Vagina (tissue), 2 donors: ENCODE data around the gene ITGB3BP. TPM values are rescaled to one million over a fixed set of nuclear protein-coding genes. Genes with fewer than 3 reads are reported as not detected.

Experiments
- DNase-seq, 2 donors: peaks; one replicate each; pipeline ENCODE4 v3.0.0-alpha.2; 2017; ENCODE audit errors: extremely low spot score in 2 of 2
- H3K27ac ChIP-seq: fragments of 200-600 bp; sonication (generic); one replicate; pipeline ENCODE4 v1.5.1; 2019
- H3K27me3 ChIP-seq: fragments of 200-600 bp; sonication (generic); one replicate; pipeline ENCODE4 v1.5.1; 2019
- H3K36me3 ChIP-seq, 2 donors: fragments of 200-600 bp; sonication (generic); one replicate each; pipeline ENCODE4 v1.5.1; 2017 to 2019
- H3K4me1 ChIP-seq: fragments of 200-600 bp; sonication (generic); one replicate; pipeline ENCODE4 v1.5.1; 2019
- H3K4me3 ChIP-seq, 2 donors: fragments of 200-600 bp; sonication (generic); 1 replicate in 1 of 2; 2 replicates in 1 of 2; pipeline ENCODE4 v1.5.1; 2016 to 2019
- H3K9me3 ChIP-seq: fragments of 200-600 bp; sonication (generic); one replicate; pipeline ENCODE4 v1.5.1; 2019
- CTCF ChIP-seq, 3 experiments: fragments of 450-650 bp in 2 of 3; fragments of 200-600 bp in 1 of 3; sonication (generic) in 1 of 3; IDR thresholded peaks; one replicate each; pipeline ENCODE4 v1.5.1; 2017 to 2019; ENCODE audit warnings: antibody characterized with exemption in 3 of 3, mild to moderate bottlenecking in 2 of 3, moderate library complexity in 2 of 3
- POLR2A ChIP-seq, 2 donors: fragments of 450-650 bp; IDR thresholded peaks; one replicate each; pipeline ENCODE4 v1.6.1; 2017; ENCODE audit warnings: antibody characterized with exemption in 2 of 2, mild to moderate bottlenecking in 2 of 2, moderate library complexity in 2 of 2
- POLR2AphosphoS5 ChIP-seq, 2 donors: sonication (generic); formaldehyde crosslinking; IDR thresholded peaks; one replicate each; pipeline ENCODE4 v1.9.0; 2017; ENCODE audit warnings: antibody characterized with exemption in 2 of 2, mild to moderate bottlenecking in 2 of 2, low read depth in 1 of 2; ENCODE audit not compliant: insufficient read depth in 1 of 2
- intact Hi-C: fragments of 100-400 bp; cut with DNase I; formaldehyde crosslinking; loops from one replicate; pipeline ENCODE4 v1.15.1; 2023
- total RNA-seq: library from RNA; depleted of rRNA; stranded (reverse); fragments of >200 nt; gene quantifications from one replicate; pipeline ENCODE4 v1.2.3, GENCODE V29; 2016

ITGB3BP gene
- total RNA-seq, 1 donor from 2014 or later: 11.8 TPM

GRCh38 chr1:63512584-63512983, 10.4 kb downstream of the ITGB3BP start:
- Histone ChIP-seq H3K36me3 (no peaks in the 10 kb centered on the region), H3K4me3 (no peak overlapping the region), H3K9me3 (no peaks in the 10 kb centered on the region), H3K4me1 (no peaks in the 10 kb centered on the region), H3K27me3 (no peaks in the 10 kb centered on the region), H3K27ac (no peak overlapping the region)
- TF ChIP-seq POLR2AphosphoS5 (IDR thresholded peaks at IDR 0.05; ENCODE audit: insufficient read depth in 1 of 2, low read depth in 1 of 2) (no peak), POLR2A (IDR thresholded peaks at IDR 0.05) (no peak), CTCF (IDR thresholded peaks at IDR 0.05) (no peak)
- DNase-seq: no peak
- intact Hi-C loops: no loop called here

GRCh38 chr1:63509718-63510117, 13.3 kb downstream of the ITGB3BP start:
- TF ChIP-seq POLR2AphosphoS5 (IDR thresholded peaks at IDR 0.05; ENCODE audit: insufficient read depth in 1 of 2, low read depth in 1 of 2) (no peak), POLR2A (IDR thresholded peaks at IDR 0.05) (no peak), CTCF (IDR thresholded peaks at IDR 0.05) (no peak)
- Histone ChIP-seq H3K27ac (no peak overlapping the region), H3K27me3 (no peaks in the 10 kb centered on the region), H3K36me3 (no peaks in the 10 kb centered on the region), H3K9me3 (no peaks in the 10 kb centered on the region), H3K4me1 (no peaks in the 10 kb centered on the region), H3K4me3 (no peak overlapping the region)
- intact Hi-C loops: no loop called here
- no peak for DNase-seq

- intact Hi-C loops: no loop called here
Observed at GRCh38 chr1:63506782-63507181, 16.2 kb downstream of the ITGB3BP start.

GRCh38 chr1:63501256-63501655, 21.8 kb downstream of the ITGB3BP start:
- Histone ChIP-seq H3K4me3 (no peak overlapping the region), H3K27ac (no peak overlapping the region), H3K27me3 (no peaks in the 10 kb centered on the region), H3K36me3 (no peaks in the 10 kb centered on the region), H3K9me3 (no peaks in the 10 kb centered on the region), H3K4me1 (no peaks in the 10 kb centered on the region)
- TF ChIP-seq CTCF (IDR thresholded peaks at IDR 0.05) (no peak), POLR2AphosphoS5 (IDR thresholded peaks at IDR 0.05; ENCODE audit: insufficient read depth in 1 of 2, low read depth in 1 of 2) (no peak), POLR2A (IDR thresholded peaks at IDR 0.05) (no peak)
- intact Hi-C loops: no loop called here
- no peak for DNase-seq

More at GRCh38 chr1:63506782-63507181, 16.2 kb downstream of the ITGB3BP start:
- no peak overlapping the region for H3K27ac ChIP-seq
- H3K9me3 ChIP-seq: no peaks in the 10 kb centered on the region
- H3K4me1 ChIP-seq: no peaks in the 10 kb centered on the region
- H3K4me3 ChIP-seq: no peak overlapping the region
- no peaks in the 10 kb centered on the region for H3K36me3 ChIP-seq
- no peaks in the 10 kb centered on the region for H3K27me3 ChIP-seq
- DNase-seq: no peak
- TF ChIP-seq POLR2A (IDR thresholded peaks at IDR 0.05) (no peak), POLR2AphosphoS5 (IDR thresholded peaks at IDR 0.05; ENCODE audit: insufficient read depth in 1 of 2, low read depth in 1 of 2) (no peak)

- no peaks in the 10 kb centered on the region for H3K9me3 ChIP-seq
- no peak overlapping the region for H3K4me3 ChIP-seq
- H3K27ac ChIP-seq: no peak overlapping the region
Observed at GRCh38 chr1:63498106-63498505, 24.9 kb downstream of the ITGB3BP start.

More at GRCh38 chr1:63498106-63498505, 24.9 kb downstream of the ITGB3BP start:
- Histone ChIP-seq H3K36me3 (no peaks in the 10 kb centered on the region), H3K27me3 (no peaks in the 10 kb centered on the region), H3K4me1 (no peaks in the 10 kb centered on the region)
- intact Hi-C loops: no loop called here
- no peak for DNase-seq
- TF ChIP-seq POLR2A (IDR thresholded peaks at IDR 0.05) (no peak), POLR2AphosphoS5 (IDR thresholded peaks at IDR 0.05; ENCODE audit: insufficient read depth in 1 of 2, low read depth in 1 of 2) (no peak), CTCF (IDR thresholded peaks at IDR 0.05) (no peak)
